ENCODE measurements around the gene SUV39H1.
"Not testable (repeated sequence)": the region's sequence is repeated elsewhere in the genome, so short reads cannot be mapped to it uniquely, and the experiment has no call there.

DNA sequence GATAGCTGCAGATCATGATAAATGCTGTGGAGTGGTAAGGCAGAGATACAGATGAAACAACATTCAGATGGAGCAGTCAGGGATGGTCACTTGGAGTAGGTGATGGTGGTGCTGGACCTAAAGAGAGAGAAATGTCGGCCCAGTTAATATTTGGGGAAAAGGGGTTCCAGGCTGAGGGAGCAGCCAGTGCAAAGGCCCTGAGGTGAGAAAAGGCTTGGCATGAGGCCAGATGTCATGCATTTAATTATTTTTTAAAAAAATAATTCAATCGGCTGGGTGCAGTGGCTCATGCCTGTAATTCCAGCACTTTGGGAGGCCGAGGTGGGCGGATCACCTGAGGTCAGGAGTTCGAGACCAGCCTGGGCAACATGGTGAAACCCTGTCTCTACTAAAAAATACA is 4.8 kb upstream of the SUV39H1 start:
- not testable (repeated sequence) for TF ChIP-seq ATF1 (CRISPR knock-in tag; IDR thresholded peaks at IDR 0.05); HNRNPH1 (optimal IDR thresholded peaks at IDR 0.05; ENCODE audit: low read depth, low read length); MAFG (CRISPR knock-in tag; IDR thresholded peaks at IDR 0.05); CEBPG (CRISPR knock-in tag; IDR thresholded peaks at IDR 0.05); ETV6 (CRISPR knock-in tag; conservative IDR thresholded peaks at IDR 0.05)
- TF ChIP-seq, protein P1, sequence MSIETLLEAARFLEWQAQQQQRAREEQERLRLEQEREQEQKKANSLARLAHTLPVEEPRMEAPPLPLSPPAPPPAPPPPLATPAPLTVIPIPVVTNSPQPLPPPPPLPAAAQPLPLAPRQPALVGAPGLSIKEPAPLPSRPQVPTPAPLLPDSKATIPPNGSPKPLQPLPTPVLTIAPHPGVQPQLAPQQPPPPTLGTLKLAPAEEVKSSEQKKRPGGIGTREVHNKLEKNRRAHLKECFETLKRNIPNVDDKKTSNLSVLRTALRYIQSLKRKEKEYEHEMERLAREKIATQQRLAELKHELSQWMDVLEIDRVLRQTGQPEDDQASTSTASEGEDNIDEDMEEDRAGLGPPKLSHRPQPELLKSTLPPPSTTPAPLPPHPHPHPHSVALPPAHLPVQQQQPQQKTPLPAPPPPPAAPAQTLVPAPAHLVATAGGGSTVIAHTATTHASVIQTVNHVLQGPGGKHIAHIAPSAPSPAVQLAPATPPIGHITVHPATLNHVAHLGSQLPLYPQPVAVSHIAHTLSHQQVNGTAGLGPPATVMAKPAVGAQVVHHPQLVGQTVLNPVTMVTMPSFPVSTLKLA (IDR thresholded peaks at IDR 0.05): not testable (repeated sequence)
- TF ChIP-seq, protein P2, sequence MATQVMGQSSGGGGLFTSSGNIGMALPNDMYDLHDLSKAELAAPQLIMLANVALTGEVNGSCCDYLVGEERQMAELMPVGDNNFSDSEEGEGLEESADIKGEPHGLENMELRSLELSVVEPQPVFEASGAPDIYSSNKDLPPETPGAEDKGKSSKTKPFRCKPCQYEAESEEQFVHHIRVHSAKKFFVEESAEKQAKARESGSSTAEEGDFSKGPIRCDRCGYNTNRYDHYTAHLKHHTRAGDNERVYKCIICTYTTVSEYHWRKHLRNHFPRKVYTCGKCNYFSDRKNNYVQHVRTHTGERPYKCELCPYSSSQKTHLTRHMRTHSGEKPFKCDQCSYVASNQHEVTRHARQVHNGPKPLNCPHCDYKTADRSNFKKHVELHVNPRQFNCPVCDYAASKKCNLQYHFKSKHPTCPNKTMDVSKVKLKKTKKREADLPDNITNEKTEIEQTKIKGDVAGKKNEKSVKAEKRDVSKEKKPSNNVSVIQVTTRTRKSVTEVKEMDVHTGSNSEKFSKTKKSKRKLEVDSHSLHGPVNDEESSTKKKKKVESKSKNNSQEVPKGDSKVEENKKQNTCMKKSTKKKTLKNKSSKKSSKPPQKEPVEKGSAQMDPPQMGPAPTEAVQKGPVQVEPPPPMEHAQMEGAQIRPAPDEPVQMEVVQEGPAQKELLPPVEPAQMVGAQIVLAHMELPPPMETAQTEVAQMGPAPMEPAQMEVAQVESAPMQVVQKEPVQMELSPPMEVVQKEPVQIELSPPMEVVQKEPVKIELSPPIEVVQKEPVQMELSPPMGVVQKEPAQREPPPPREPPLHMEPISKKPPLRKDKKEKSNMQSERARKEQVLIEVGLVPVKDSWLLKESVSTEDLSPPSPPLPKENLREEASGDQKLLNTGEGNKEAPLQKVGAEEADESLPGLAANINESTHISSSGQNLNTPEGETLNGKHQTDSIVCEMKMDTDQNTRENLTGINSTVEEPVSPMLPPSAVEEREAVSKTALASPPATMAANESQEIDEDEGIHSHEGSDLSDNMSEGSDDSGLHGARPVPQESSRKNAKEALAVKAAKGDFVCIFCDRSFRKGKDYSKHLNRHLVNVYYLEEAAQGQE (IDR thresholded peaks at IDR 0.05; ENCODE audit: borderline replicate concordance in 1 of 2, low read depth in 1 of 2, low read length in 2 of 2): not testable (repeated sequence)
